ENCODE results near the gene NTRK1.

GRCh38 chr1:156864796-156865195 lies 4.1 kb downstream of the NTRK1 start:
- no peak for TF ChIP-seq EZH2 (IDR thresholded peaks at IDR 0.05; ENCODE audit: insufficient read depth, poor library complexity, severe bottlenecking)
- TF ChIP-seq EZH2phosphoT487 (IDR thresholded peaks at IDR 0.05; ENCODE audit: insufficient read depth, low read depth) = no peak
